ENCODE measurements around the gene ACTN3. TPM values are rescaled to one million over a fixed set of nuclear protein-coding genes. Genes with fewer than 3 reads are reported as not detected.
A peak's percentile ranks its signal among the peaks of the same experiment; 100 is the strongest.

The ACTN3 gene
- polyA plus RNA-seq = not detected in 2 replicates
- polyA minus RNA-seq = not detected in 2 replicates

DNA sequence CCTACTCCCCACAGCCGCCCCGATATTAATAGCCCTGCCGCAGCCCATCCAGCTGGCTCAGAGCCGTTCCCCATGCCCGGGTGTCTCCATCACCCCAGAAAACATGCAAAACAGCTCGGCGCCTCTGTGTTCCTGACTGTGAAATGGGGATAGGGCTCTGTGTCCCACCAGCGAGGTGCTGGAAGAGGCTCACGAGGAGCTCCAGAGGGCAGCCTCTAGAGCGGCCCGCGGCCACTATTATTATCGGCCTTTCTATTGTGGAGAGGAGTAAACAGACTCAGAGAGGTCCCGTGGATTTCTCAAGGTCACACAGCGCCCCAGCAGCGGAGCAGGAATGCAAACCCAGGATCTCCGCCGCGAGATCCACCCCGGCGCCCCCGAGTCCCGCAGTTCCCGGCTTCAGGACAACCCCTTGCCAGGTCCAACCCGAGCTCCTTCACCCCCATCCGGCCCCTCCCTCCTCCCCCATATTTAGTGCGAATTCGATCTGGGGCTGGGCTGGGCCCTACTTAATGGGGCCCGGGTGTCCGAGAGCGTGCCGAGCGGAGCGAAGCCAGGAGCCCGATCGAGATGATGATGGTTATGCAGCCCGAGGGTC lies at the start of gene ACTN3:
ACTN3 (plus strand) TSS at position 536 of the 598 bp plus-strand sequence; CDS start at position 571, 35 bp downstream.
- Histone ChIP-seq H3K4me3 (ENCODE audit: low read length) (peak within 1 kb of the TSS; percentile 81), H3K9ac (ENCODE audit: low read length) (peak within 1 kb of the TSS; percentile 86), H3K27ac (ENCODE audit: low read length) (no peak within 1 kb of the TSS), H3K9me2 (ENCODE audit: insufficient read depth, low read length) (no peaks in the 10 kb centered on the region), H3K4me2 (ENCODE audit: low read length) (peak within 1 kb of the TSS; percentile 87), H3K79me2 (replicated peaks; ENCODE audit: insufficient read depth, low read length) (no peaks in the 10 kb centered on the region), H3F3A (ENCODE audit: insufficient read depth, low read length, poor library complexity, severe bottlenecking) (no peaks in the 10 kb centered on the region), H2AFZ (ENCODE audit: low read depth, low read length) (peak within 1 kb of the TSS; percentile 48), H3K27me3 (ENCODE audit: insufficient read depth, low read depth, low read length) (no peaks in the 10 kb centered on the region), H3K9me3 (ENCODE audit: low read length) (no peaks in the 10 kb centered on the region), H3K36me3 (ENCODE audit: insufficient read depth, low read length) (no peaks in the 10 kb centered on the region), H4K20me1 (ENCODE audit: insufficient read depth) (no peaks in the 10 kb centered on the region)
- TF ChIP-seq, protein P1, sequence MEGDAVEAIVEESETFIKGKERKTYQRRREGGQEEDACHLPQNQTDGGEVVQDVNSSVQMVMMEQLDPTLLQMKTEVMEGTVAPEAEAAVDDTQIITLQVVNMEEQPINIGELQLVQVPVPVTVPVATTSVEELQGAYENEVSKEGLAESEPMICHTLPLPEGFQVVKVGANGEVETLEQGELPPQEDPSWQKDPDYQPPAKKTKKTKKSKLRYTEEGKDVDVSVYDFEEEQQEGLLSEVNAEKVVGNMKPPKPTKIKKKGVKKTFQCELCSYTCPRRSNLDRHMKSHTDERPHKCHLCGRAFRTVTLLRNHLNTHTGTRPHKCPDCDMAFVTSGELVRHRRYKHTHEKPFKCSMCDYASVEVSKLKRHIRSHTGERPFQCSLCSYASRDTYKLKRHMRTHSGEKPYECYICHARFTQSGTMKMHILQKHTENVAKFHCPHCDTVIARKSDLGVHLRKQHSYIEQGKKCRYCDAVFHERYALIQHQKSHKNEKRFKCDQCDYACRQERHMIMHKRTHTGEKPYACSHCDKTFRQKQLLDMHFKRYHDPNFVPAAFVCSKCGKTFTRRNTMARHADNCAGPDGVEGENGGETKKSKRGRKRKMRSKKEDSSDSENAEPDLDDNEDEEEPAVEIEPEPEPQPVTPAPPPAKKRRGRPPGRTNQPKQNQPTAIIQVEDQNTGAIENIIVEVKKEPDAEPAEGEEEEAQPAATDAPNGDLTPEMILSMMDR (IDR thresholded peaks at IDR 0.05; ENCODE audit: poor library complexity, severe bottlenecking) = no peak
- TF ChIP-seq, protein P2, sequence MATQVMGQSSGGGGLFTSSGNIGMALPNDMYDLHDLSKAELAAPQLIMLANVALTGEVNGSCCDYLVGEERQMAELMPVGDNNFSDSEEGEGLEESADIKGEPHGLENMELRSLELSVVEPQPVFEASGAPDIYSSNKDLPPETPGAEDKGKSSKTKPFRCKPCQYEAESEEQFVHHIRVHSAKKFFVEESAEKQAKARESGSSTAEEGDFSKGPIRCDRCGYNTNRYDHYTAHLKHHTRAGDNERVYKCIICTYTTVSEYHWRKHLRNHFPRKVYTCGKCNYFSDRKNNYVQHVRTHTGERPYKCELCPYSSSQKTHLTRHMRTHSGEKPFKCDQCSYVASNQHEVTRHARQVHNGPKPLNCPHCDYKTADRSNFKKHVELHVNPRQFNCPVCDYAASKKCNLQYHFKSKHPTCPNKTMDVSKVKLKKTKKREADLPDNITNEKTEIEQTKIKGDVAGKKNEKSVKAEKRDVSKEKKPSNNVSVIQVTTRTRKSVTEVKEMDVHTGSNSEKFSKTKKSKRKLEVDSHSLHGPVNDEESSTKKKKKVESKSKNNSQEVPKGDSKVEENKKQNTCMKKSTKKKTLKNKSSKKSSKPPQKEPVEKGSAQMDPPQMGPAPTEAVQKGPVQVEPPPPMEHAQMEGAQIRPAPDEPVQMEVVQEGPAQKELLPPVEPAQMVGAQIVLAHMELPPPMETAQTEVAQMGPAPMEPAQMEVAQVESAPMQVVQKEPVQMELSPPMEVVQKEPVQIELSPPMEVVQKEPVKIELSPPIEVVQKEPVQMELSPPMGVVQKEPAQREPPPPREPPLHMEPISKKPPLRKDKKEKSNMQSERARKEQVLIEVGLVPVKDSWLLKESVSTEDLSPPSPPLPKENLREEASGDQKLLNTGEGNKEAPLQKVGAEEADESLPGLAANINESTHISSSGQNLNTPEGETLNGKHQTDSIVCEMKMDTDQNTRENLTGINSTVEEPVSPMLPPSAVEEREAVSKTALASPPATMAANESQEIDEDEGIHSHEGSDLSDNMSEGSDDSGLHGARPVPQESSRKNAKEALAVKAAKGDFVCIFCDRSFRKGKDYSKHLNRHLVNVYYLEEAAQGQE (IDR thresholded peaks at IDR 0.05; ENCODE audit: borderline replicate concordance) = peak; percentile 27

DNA sequence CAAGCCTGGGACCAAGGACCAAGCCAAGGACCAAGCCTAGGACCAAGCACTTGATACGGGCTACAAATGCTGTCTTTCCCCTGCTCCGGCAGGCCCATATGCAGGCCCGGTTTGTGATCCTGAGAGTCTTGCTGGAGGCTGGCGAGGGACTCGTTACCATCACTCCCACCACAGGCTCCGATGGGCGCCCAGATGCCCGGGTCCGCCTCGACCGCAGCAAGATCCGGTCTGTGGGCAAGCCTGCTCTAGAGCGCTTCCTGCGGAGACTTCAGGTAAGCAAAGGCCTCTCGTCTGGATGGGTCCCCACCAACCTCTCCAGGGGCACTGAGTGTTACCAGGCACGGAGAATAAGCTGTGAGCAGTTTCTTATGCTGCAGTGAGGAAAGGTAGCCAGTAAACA lies 49.5 kb upstream of the ACTN3 start:
- Histone ChIP-seq H3K27ac (ENCODE audit: low read length) (no peak overlapping the region), H3K79me2 (replicated peaks; ENCODE audit: insufficient read depth, low read length) (no peaks in the 10 kb centered on the region), H3K9ac (ENCODE audit: low read length) (no peak overlapping the region), H3K36me3 (ENCODE audit: insufficient read depth, low read length) (no peaks in the 10 kb centered on the region), H3K4me3 (ENCODE audit: low read length) (no peak overlapping the region), H3K9me3 (ENCODE audit: low read length) (no peaks in the 10 kb centered on the region), H3F3A (ENCODE audit: insufficient read depth, low read length, poor library complexity, severe bottlenecking) (no peaks in the 10 kb centered on the region), H3K9me2 (ENCODE audit: insufficient read depth, low read length) (no peaks in the 10 kb centered on the region), H3K4me2 (ENCODE audit: low read length) (no peak overlapping the region), H3K27me3 (ENCODE audit: insufficient read depth, low read depth, low read length) (no peaks in the 10 kb centered on the region), H4K20me1 (ENCODE audit: insufficient read depth) (no peaks in the 10 kb centered on the region), H2AFZ (ENCODE audit: low read depth, low read length) (no peak overlapping the region)
- TF ChIP-seq, protein P1 (IDR thresholded peaks at IDR 0.05; ENCODE audit: poor library complexity, severe bottlenecking) = no peak
- no peak for TF ChIP-seq SMC3 (conservative IDR thresholded peaks at IDR 0.05; ENCODE audit: poor library complexity)
- TF ChIP-seq TAF1 (IDR thresholded peaks at IDR 0.05; ENCODE audit: low read depth) = no peak
- no peak for TF ChIP-seq RAD21 (conservative IDR thresholded peaks at IDR 0.05)

Measured in neural cell (in vitro differentiated cells).